HPDE6-E6E7 (cell line): ENCODE data around the gene HDAC9.

Experiments used
- DNase-seq: peaks from one replicate; pipeline ENCODE4 v3.0.0; 2011; ENCODE audit warnings: missing footprints; ENCODE audit errors: extremely low spot score

The HDAC9 gene

GRCh38 chr7:18590744-18591340 is 95.3 kb downstream of the HDAC9 start:
- peak; percentile 8 for DNase-seq

- DNase-seq = no peak
Observed at GRCh38 chr7:18593602-18594279, 98.2 kb downstream of the HDAC9 start.

GRCh38 chr7:18597754-18598153 is 102.2 kb downstream of the HDAC9 start:
- no peak for DNase-seq

- DNase-seq = no peak
Observed at GRCh38 chr7:18607025-18607424, 111.5 kb downstream of the HDAC9 start.

GRCh38 chr7:18610331-18610948 is 114.9 kb downstream of the HDAC9 start:
- peak; percentile 4 for DNase-seq

GRCh38 chr7:18614841-18615240 is 119.3 kb downstream of the HDAC9 start:
- no peak for DNase-seq

GRCh38 chr7:18619311-18619710 is 123.8 kb downstream of the HDAC9 start:
- no peak for DNase-seq

- no peak for DNase-seq
Observed at GRCh38 chr7:18623389-18623788, 127.8 kb downstream of the HDAC9 start.

GRCh38 chr7:18624459-18624858 is 128.9 kb downstream of the HDAC9 start:
- no peak for DNase-seq

- DNase-seq = no peak
Observed at GRCh38 chr7:18626086-18626485, 130.5 kb downstream of the HDAC9 start.

- DNase-seq = no peak
Observed at GRCh38 chr7:18626717-18627116, 131.2 kb downstream of the HDAC9 start.

GRCh38 chr7:18637516-18637915 is 142.0 kb downstream of the HDAC9 start:
- DNase-seq = no peak

- no peak for DNase-seq
Observed at GRCh38 chr7:18638594-18639452, 143.3 kb downstream of the HDAC9 start.

GRCh38 chr7:18639711-18640110 is 144.2 kb downstream of the HDAC9 start:
- no peak for DNase-seq

- DNase-seq = no peak
Observed at GRCh38 chr7:18644981-18645380, 149.4 kb downstream of the HDAC9 start.

- DNase-seq = no peak
Observed at GRCh38 chr7:18647582-18647981, 152.0 kb downstream of the HDAC9 start.

GRCh38 chr7:18648849-18649758 is 153.6 kb downstream of the HDAC9 start:
- no peak for DNase-seq

GRCh38 chr7:18653381-18654155 is 158.0 kb downstream of the HDAC9 start:
- DNase-seq = no peak

GRCh38 chr7:18654709-18655108 is 159.2 kb downstream of the HDAC9 start:
- DNase-seq = no peak

- no peak for DNase-seq
Observed at GRCh38 chr7:18655506-18655905, 160.0 kb downstream of the HDAC9 start.
